Measurements from ENCODE around the gene KCNJ18. TPM values are rescaled to one million over a fixed set of nuclear protein-coding genes. Genes with fewer than 3 reads are reported as not detected.
"Not testable (repeated sequence)": the region's sequence is repeated elsewhere in the genome, so short reads cannot be mapped to it uniquely, and the experiment has no call there.

The KCNJ18 gene
- total RNA-seq, 1 donor from 2014 or later = not detected

GRCh38 chr17:21666711-21667412 is 25.5 kb upstream of the KCNJ18 start:
- H3K9me3 Mint-ChIP-seq (ENCODE audit: low read depth) = peaks cover 51% of the 10 kb centered on the region
- not testable (repeated sequence) for DNase-seq (ENCODE audit: low spot score); H3K4me1 Mint-ChIP-seq (ENCODE audit: low read depth); H3K27ac Mint-ChIP-seq (ENCODE audit: unreplicated experiment); H3K27me3 Mint-ChIP-seq (ENCODE audit: low read depth); H3K36me3 Mint-ChIP-seq (ENCODE audit: low read depth); H3K4me3 Mint-ChIP-seq (ENCODE audit: unreplicated experiment)

GRCh38 chr17:21667413-21668117 is 24.8 kb upstream of the KCNJ18 start:
- H3K4me3 Mint-ChIP-seq (ENCODE audit: unreplicated experiment); H3K27me3 Mint-ChIP-seq (ENCODE audit: low read depth); H3K36me3 Mint-ChIP-seq (ENCODE audit: low read depth); DNase-seq (ENCODE audit: low spot score); H3K27ac Mint-ChIP-seq (ENCODE audit: unreplicated experiment); H3K4me1 Mint-ChIP-seq (ENCODE audit: low read depth): not testable (repeated sequence)
- H3K9me3 Mint-ChIP-seq (ENCODE audit: low read depth) = peaks cover 49% of the 10 kb centered on the region

GRCh38 chr17:21668118-21668488 is 24.2 kb upstream of the KCNJ18 start:
- not testable (repeated sequence) for DNase-seq (ENCODE audit: low spot score); H3K36me3 Mint-ChIP-seq (ENCODE audit: low read depth); H3K4me3 Mint-ChIP-seq (ENCODE audit: unreplicated experiment); H3K27ac Mint-ChIP-seq (ENCODE audit: unreplicated experiment); H3K4me1 Mint-ChIP-seq (ENCODE audit: low read depth); H3K27me3 Mint-ChIP-seq (ENCODE audit: low read depth)
- peaks cover 46% of the 10 kb centered on the region for H3K9me3 Mint-ChIP-seq (ENCODE audit: low read depth)

- H3K27ac Mint-ChIP-seq (ENCODE audit: unreplicated experiment); H3K4me3 Mint-ChIP-seq (ENCODE audit: unreplicated experiment); H3K4me1 Mint-ChIP-seq (ENCODE audit: low read depth); DNase-seq (ENCODE audit: low spot score); H3K36me3 Mint-ChIP-seq (ENCODE audit: low read depth); H3K27me3 Mint-ChIP-seq (ENCODE audit: low read depth): not testable (repeated sequence)
- peaks cover 50% of the 10 kb centered on the region for H3K9me3 Mint-ChIP-seq (ENCODE audit: low read depth)
Measured at GRCh38 chr17:21668746-21669508, 23.4 kb upstream of the KCNJ18 start.

- H3K4me3 Mint-ChIP-seq (ENCODE audit: unreplicated experiment); H3K36me3 Mint-ChIP-seq (ENCODE audit: low read depth); H3K27me3 Mint-ChIP-seq (ENCODE audit: low read depth); H3K4me1 Mint-ChIP-seq (ENCODE audit: low read depth); DNase-seq (ENCODE audit: low spot score); H3K27ac Mint-ChIP-seq (ENCODE audit: unreplicated experiment): not testable (repeated sequence)
- peaks cover 53% of the 10 kb centered on the region for H3K9me3 Mint-ChIP-seq (ENCODE audit: low read depth)
Measured at GRCh38 chr17:21669616-21670360, 22.5 kb upstream of the KCNJ18 start.

- H3K9me3 Mint-ChIP-seq (ENCODE audit: low read depth) = peaks cover 54% of the 10 kb centered on the region
Measured at GRCh38 chr17:21670361-21671155, 21.8 kb upstream of the KCNJ18 start.

GRCh38 chr17:21671437-21671836 is 20.9 kb upstream of the KCNJ18 start:
- not testable (repeated sequence) for H3K36me3 Mint-ChIP-seq (ENCODE audit: low read depth); DNase-seq (ENCODE audit: low spot score); H3K4me3 Mint-ChIP-seq (ENCODE audit: unreplicated experiment); H3K27me3 Mint-ChIP-seq (ENCODE audit: low read depth); H3K4me1 Mint-ChIP-seq (ENCODE audit: low read depth); H3K27ac Mint-ChIP-seq (ENCODE audit: unreplicated experiment)
- peaks cover 58% of the 10 kb centered on the region for H3K9me3 Mint-ChIP-seq (ENCODE audit: low read depth)

More at GRCh38 chr17:21670361-21671155, 21.8 kb upstream of the KCNJ18 start:
- DNase-seq (ENCODE audit: low spot score); H3K4me3 Mint-ChIP-seq (ENCODE audit: unreplicated experiment); H3K27ac Mint-ChIP-seq (ENCODE audit: unreplicated experiment); H3K36me3 Mint-ChIP-seq (ENCODE audit: low read depth); H3K4me1 Mint-ChIP-seq (ENCODE audit: low read depth); H3K27me3 Mint-ChIP-seq (ENCODE audit: low read depth): not testable (repeated sequence)

GRCh38 chr17:21671871-21672270 is 20.5 kb upstream of the KCNJ18 start:
- peaks cover 58% of the 10 kb centered on the region for H3K9me3 Mint-ChIP-seq (ENCODE audit: low read depth)
- DNase-seq (ENCODE audit: low spot score); H3K27ac Mint-ChIP-seq (ENCODE audit: unreplicated experiment); H3K4me3 Mint-ChIP-seq (ENCODE audit: unreplicated experiment); H3K4me1 Mint-ChIP-seq (ENCODE audit: low read depth); H3K36me3 Mint-ChIP-seq (ENCODE audit: low read depth); H3K27me3 Mint-ChIP-seq (ENCODE audit: low read depth): not testable (repeated sequence)

GRCh38 chr17:21673451-21674241 is 18.7 kb upstream of the KCNJ18 start:
- not testable (repeated sequence) for H3K27me3 Mint-ChIP-seq (ENCODE audit: low read depth); H3K36me3 Mint-ChIP-seq (ENCODE audit: low read depth); DNase-seq (ENCODE audit: low spot score); H3K27ac Mint-ChIP-seq (ENCODE audit: unreplicated experiment); H3K4me1 Mint-ChIP-seq (ENCODE audit: low read depth); H3K4me3 Mint-ChIP-seq (ENCODE audit: unreplicated experiment)
- peaks cover 66% of the 10 kb centered on the region for H3K9me3 Mint-ChIP-seq (ENCODE audit: low read depth)

Data from chondrocyte (in vitro differentiated cells).